Left lung (tissue), 14 donors: ENCODE data around the gene SLC15A1. TPM values are rescaled to one million over a fixed set of nuclear protein-coding genes. Genes with fewer than 3 reads are reported as not detected.

Experiments
- ATAC-seq: fragments of 200-7000 bp; cut with Tn5 transposase; one replicate; pipeline ENCODE4 v1.9.1; 2020; ENCODE audit warnings: moderate library complexity
- DNase-seq, 4 donors: peaks; one replicate each; pipeline ENCODE4 v3.0.0-alpha.2; 2013 to 2020
- H3K27ac ChIP-seq, 2 donors: fragments of 200-600 bp; sonication (generic) in 1 of 2; one replicate each; pipeline versions ENCODE4 v1.5.0 to v1.8.0; 2020 to 2021
- H3K27me3 ChIP-seq, 2 donors: fragments of 200-600 bp; sonication (generic) in 1 of 2; one replicate each; pipeline versions ENCODE4 v1.5.0 to v1.8.0; 2020 to 2021
- H3K36me3 ChIP-seq, 2 donors: fragments of 200-600 bp; sonication (generic) in 1 of 2; one replicate each; pipeline versions ENCODE4 v1.5.0 to v1.8.0; 2020 to 2021
- H3K4me1 ChIP-seq, 2 donors: fragments of 200-600 bp; one replicate each; pipeline ENCODE4 v1.8.0; 2021
- H3K4me3 ChIP-seq, 2 donors: fragments of 200-600 bp; sonication (generic) in 1 of 2; one replicate each; pipeline versions ENCODE4 v1.5.0 to v1.8.0; 2020 to 2021; ENCODE audit warnings: mild to moderate bottlenecking in 1 of 2
- H3K9me3 ChIP-seq, 2 donors: fragments of 200-600 bp; sonication (generic) in 1 of 2; one replicate each; pipeline versions ENCODE4 v1.5.0 to v1.8.0; 2020 to 2021
- intact Hi-C, 2 donors: fragments of 100-400 bp; cut with DNase I; formaldehyde crosslinking; loops; one replicate each; pipeline versions ENCODE4 v1.11.2 to v1.14.2; 2022
- long read RNA-seq, 12 donors: library from polyadenylated mRNA in 2 of 12; unstranded in 2 of 12; transcript quantifications; one replicate each; pipeline ENCODE4 v2.0.0 and lab custom pipeline, GENCODE V29; 2019 to 2026
- polyA plus RNA-seq, 6 donors: library from polyadenylated mRNA; unstranded; fragments of 120-200 nt; gene quantifications; one replicate each; pipeline ENCODE4 v1.2.1, GENCODE V29; 2013; ENCODE audit not compliant: insufficient read length in 6 of 6
- total RNA-seq, 2 donors: library from RNA; stranded (reverse); fragmentation: NEBNext Ultra II Directional; extraction: Animal tissue kit (Norgen Biotek cat#: 25700); gene quantifications; one replicate each; pipeline ENCODE4 v1.2.1, GENCODE V29; 2021
- TF ChIP-seq, protein P1 (sequence below), 2 donors: fragments of 200-600 bp; sonication (generic) in 1 of 2; IDR thresholded peaks; one replicate each; pipeline versions ENCODE4 v1.5.0 to v1.8.0; 2021; ENCODE audit warnings: antibody characterized with exemption in 2 of 2
- donor health status: DM: no; HTN: yes; CAD: no.
- donor health status: DM: no; HTN: no; CAD: no.

Gene SLC15A1, protein sequence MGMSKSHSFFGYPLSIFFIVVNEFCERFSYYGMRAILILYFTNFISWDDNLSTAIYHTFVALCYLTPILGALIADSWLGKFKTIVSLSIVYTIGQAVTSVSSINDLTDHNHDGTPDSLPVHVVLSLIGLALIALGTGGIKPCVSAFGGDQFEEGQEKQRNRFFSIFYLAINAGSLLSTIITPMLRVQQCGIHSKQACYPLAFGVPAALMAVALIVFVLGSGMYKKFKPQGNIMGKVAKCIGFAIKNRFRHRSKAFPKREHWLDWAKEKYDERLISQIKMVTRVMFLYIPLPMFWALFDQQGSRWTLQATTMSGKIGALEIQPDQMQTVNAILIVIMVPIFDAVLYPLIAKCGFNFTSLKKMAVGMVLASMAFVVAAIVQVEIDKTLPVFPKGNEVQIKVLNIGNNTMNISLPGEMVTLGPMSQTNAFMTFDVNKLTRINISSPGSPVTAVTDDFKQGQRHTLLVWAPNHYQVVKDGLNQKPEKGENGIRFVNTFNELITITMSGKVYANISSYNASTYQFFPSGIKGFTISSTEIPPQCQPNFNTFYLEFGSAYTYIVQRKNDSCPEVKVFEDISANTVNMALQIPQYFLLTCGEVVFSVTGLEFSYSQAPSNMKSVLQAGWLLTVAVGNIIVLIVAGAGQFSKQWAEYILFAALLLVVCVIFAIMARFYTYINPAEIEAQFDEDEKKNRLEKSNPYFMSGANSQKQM
- not detected for total RNA-seq
- under 1 TPM; 0.61 to 0.94 (median 0.80) TPM for polyA plus RNA-seq
- long read RNA-seq, donor 1: 0 reads
- long read RNA-seq, donor 2: 0 reads
- long read RNA-seq, donor 3: 0 reads
- long read RNA-seq, donor 4: 0 reads
- long read RNA-seq, donor 5: 0 reads
- long read RNA-seq, donor 6: 0 reads
- long read RNA-seq, donor 7: 0 reads
- long read RNA-seq, donor 8: 0 reads
- long read RNA-seq, donor 9: 0 reads
- long read RNA-seq, donor 10: 0 reads
- long read RNA-seq, donor 11: 0 reads
- long read RNA-seq, donor 12: 0 reads

DNA sequence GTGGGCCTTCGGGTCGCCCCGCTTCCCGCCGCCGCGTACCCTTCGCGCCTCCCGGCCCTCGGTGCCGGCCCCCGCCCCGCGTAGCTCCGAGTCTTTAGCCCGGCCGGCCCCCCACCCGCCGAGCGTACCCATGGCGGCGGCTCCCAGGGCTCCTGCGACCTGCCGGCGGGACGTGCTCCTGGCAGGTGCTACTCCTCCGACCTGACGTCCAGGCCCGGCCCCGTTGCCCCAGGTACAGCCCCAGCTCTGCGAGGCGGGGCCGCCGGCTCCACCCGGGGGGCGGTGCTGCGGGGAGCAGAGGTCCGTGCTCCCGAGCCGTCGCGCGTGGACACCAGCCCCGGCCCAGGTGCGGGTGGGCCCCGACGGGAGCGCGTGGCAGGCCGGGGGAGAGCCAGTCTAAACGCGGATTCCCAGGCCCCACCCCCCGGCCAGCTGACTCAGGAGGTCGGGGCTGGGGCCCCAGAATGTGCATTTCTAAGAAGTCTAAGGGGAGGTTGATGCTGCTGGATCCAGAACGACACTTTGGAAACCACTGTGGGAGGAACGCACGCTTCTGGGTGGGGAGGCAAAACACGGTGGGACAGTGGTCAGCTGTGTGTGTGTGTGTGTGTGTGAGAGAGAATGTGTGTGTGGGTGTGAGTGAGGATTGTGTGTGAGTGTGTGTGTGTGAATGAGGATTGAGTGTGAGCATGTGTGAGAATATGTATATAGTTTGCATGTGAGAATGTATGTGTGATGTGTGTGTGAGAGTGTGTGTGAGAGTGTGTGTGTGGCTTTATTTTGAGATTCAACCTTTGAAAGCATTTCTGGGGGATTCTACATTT is at the start of gene SLC15A1:
Gene SLC15A1 (minus strand): TSS at position 206 of the 824 bp plus-strand sequence. CDS start 74 bp downstream, at position 132.
- H3K27me3 ChIP-seq: peaks cover 25 to 60% of the 10 kb centered on the region in 2 donors
- TF ChIP-seq, protein P1, sequence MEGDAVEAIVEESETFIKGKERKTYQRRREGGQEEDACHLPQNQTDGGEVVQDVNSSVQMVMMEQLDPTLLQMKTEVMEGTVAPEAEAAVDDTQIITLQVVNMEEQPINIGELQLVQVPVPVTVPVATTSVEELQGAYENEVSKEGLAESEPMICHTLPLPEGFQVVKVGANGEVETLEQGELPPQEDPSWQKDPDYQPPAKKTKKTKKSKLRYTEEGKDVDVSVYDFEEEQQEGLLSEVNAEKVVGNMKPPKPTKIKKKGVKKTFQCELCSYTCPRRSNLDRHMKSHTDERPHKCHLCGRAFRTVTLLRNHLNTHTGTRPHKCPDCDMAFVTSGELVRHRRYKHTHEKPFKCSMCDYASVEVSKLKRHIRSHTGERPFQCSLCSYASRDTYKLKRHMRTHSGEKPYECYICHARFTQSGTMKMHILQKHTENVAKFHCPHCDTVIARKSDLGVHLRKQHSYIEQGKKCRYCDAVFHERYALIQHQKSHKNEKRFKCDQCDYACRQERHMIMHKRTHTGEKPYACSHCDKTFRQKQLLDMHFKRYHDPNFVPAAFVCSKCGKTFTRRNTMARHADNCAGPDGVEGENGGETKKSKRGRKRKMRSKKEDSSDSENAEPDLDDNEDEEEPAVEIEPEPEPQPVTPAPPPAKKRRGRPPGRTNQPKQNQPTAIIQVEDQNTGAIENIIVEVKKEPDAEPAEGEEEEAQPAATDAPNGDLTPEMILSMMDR (IDR thresholded peaks at IDR 0.05): no peak
- no peak for DNase-seq
- peaks cover 10 to 13% of the 10 kb centered on the region in 2 donors for H3K4me1 ChIP-seq
- H3K9me3 ChIP-seq: no peaks in the 10 kb centered on the region
- intact Hi-C loops: no loop called here
- peak within 1 kb of the TSS; percentile 5 to 24 for H3K4me3 ChIP-seq
- H3K36me3 ChIP-seq: no peaks in the 10 kb centered on the region
- H3K27ac ChIP-seq: no peak within 1 kb of the TSS
- peak; percentile 74 for ATAC-seq

DNA sequence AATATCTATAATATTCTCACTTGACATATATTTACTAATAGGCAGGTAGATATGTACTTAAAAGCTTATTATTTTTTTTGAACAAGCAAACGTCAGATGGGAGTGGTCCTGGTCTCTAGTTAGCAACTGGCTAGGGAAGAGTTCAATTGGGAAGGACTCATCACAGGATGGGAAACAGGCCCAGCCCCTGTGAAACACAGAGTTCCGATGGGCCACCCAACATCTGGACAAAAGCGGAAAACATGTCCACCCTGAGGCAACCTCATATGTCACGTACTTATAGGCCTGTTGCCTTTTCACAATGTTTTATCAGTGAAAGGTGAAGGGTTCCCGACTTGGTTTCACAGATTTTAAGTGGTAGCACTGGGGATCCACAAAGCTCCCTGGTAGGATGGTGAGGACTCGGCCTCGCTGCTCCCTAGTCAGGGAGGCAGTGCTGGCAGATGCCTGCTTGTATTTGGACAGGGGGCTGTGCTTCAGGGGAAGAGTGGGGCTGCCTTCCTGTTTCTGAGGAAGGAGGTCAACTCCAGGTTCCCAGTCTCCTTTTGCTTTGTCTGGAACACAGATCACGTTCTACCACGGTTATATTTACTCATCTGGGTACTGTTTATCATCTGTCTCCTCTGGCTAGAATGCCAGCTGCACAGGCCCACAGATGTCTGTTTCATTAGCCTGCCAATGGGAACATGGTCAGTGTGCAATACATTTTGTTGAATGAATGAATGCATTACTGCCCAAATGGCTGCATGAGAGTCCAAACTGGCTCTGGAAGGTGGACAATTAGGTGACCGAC is 49.4 kb upstream of the SLC15A1 start:
- TF ChIP-seq, protein P1 (IDR thresholded peaks at IDR 0.05): no peak

DNA sequence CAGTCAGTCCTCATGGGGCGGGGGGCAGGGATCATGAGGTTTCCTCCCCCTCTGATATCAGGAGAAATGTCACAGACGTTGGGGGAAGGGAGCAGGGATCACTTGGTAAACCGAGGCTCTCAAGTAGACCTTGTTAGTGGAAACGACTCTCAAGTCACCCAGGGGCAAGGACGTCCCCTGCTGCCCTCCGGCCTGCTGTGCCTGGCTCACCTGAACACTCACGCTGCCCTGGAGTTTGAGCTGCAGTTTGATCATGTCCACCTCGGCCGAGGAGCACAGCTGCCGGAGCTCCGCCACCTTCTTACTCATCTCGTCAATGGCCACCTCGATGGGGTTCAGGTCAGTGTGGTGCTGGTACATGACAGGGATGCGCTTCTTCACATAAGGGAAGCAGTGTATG is 47.6 kb upstream of the SLC15A1 start:
- TF ChIP-seq, protein P1 (IDR thresholded peaks at IDR 0.05): no peak
- ATAC-seq (no peak), DNase-seq (no peak)
- peaks cover 0 to 3% of the 10 kb centered on the region in 2 donors for H3K4me1 ChIP-seq
- H3K9me3 ChIP-seq: no peaks in the 10 kb centered on the region
- H3K4me3 ChIP-seq: no peak overlapping the region
- H3K27ac ChIP-seq: no peak overlapping the region
- no peaks in the 10 kb centered on the region for H3K27me3 ChIP-seq
- intact Hi-C loops: no loop called here
- H3K36me3 ChIP-seq: peaks cover 0 to 82% of the 10 kb centered on the region in 2 donors

More for the DNA sequence above, 49.4 kb upstream of the SLC15A1 start:
- DNase-seq (no peak), ATAC-seq (no peak)
- Histone ChIP-seq H3K9me3 (no peaks in the 10 kb centered on the region), H3K27me3 (no peaks in the 10 kb centered on the region), H3K4me1 (peaks cover 0 to 3% of the 10 kb centered on the region in 2 donors), H3K4me3 (no peak overlapping the region), H3K36me3 (peaks cover 0 to 82% of the 10 kb centered on the region in 2 donors), H3K27ac (no peak overlapping the region)
- intact Hi-C loops: no loop called here

DNA sequence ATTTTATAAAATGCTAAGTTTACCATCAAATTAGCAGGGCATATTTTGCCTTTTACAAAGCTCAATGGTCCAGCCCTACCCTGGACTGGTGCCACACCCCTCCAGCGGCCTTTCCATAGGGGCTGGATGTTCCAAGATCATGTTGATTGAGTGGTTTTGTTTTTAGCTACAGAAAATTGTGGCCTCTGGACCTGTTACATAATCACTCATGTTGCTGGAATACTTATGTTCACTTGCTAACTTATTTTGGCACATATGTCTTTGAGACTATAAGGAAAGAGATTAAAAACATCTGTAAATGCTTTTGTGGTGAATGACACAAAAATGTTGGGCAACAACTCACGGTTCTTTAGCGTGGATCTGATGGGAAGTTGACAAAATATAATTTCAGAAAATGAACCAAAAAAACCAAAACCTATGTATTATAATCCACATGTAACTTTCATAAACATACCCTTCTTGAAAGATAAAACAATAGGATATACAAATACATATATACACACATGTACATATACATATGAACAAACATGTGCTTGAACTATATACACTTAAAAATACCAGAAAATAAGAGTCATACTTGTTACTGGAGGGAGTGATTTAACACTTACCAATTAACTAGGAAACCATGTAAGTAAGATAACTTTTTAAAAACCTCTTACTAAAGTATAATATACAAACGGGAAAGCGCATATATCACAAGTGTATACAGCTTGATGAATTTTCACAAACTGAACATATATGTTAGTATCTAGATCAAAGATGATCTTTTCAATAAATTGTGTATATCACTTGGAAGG is 46.6 kb upstream of the SLC15A1 start:
- no peaks in the 10 kb centered on the region for H3K9me3 ChIP-seq
- peaks cover 0 to 3% of the 10 kb centered on the region in 2 donors for H3K4me1 ChIP-seq
- H3K27me3 ChIP-seq: no peaks in the 10 kb centered on the region
- DNase-seq (peak in 2 of 4 donors; percentile 49 to 65), ATAC-seq (no peak)
- no peak overlapping the region for H3K27ac ChIP-seq
- TF ChIP-seq, protein P1 (IDR thresholded peaks at IDR 0.05): no peak
- no peak overlapping the region for H3K4me3 ChIP-seq
- peaks cover 0 to 82% of the 10 kb centered on the region in 2 donors for H3K36me3 ChIP-seq
- intact Hi-C loops: no loop called here
